ENCODE results near the gene ELK3. TPM values are rescaled to one million over a fixed set of nuclear protein-coding genes. Genes with fewer than 3 reads are reported as not detected.

ELK3 gene
- total and polyA plus RNA-seq, 2 of the 8 experiments (the other 6 are each of a cell fraction or from before 2014, with no cell fraction given), result 3.5 to 14.3 TPM

GRCh38 chr12:96233168-96233567 is 39.0 kb downstream of the ELK3 start (continued):
- TF ChIP-seq CHD7 (IDR thresholded peaks at IDR 0.05; ENCODE audit: insufficient replicate concordance, low read length) (no peak), NRF1 (IDR thresholded peaks at IDR 0.05; ENCODE audit: low read depth, low read length) (no peak), SIN3A (conservative IDR thresholded peaks at IDR 0.05 in 1 of 2, IDR thresholded peaks at IDR 0.05 in 1 of 2; ENCODE audit: low read depth in 1 of 2, low read length in 2 of 2) (no peak)
